WTC11 (cell line): ENCODE results near the gene SNRNP35. TPM values are rescaled to one million over a fixed set of nuclear protein-coding genes. Genes with fewer than 3 reads are reported as not detected.
"Not testable (repeated sequence)": the region's sequence is repeated elsewhere in the genome, so short reads cannot be mapped to it uniquely, and the experiment has no call there.

ENCODE experiments used
- ATAC-seq: fragments of 200-7000 bp; cut with Tn5 transposase; 2 replicates; pipeline ENCODE4 v1.10.0; 2021; ENCODE audit warnings: mild to moderate bottlenecking, moderate library complexity
- CTCF ChIA-PET: fragments of 300-600 bp; sonication (Branson Sonifier 250); formaldehyde crosslinking; loops from one replicate; lab custom pipeline; 2021; ENCODE audit warnings: antibody characterized with exemption; lab: Charles Lee
- POLR2A ChIA-PET: fragments of 350-600 bp; sonication (Branson Sonifier 250); formaldehyde crosslinking; loops from one replicate; lab custom pipeline; 2021; ENCODE audit warnings: antibody characterized with exemption; lab: Charles Lee
- DNase-seq: peaks from one replicate; pipeline ENCODE4 v3.0.0; 2021; ENCODE audit warnings: low spot score
- H3K27ac Mint-ChIP-seq: 2 replicates; pipeline ENCODE4 v1.8.0; 2021; ENCODE audit warnings: mixed read lengths
- H3K27me3 Mint-ChIP-seq: 2 replicates; pipeline ENCODE4 v1.8.0; 2021; ENCODE audit warnings: low read depth, mild to moderate bottlenecking, moderate library complexity, mixed read lengths
- H3K36me3 Mint-ChIP-seq: 2 replicates; pipeline ENCODE4 v1.8.0; 2021; ENCODE audit warnings: mixed read lengths
- H3K4me1 Mint-ChIP-seq: 2 replicates; pipeline ENCODE4 v1.8.0; 2022; ENCODE audit warnings: mixed read lengths
- H3K4me3 Mint-ChIP-seq: 2 replicates; pipeline ENCODE4 v1.8.0; 2021; ENCODE audit warnings: mild to moderate bottlenecking, moderate library complexity, mixed read lengths
- H3K9me3 Mint-ChIP-seq: 2 replicates; pipeline ENCODE4 v1.8.0; 2021; ENCODE audit warnings: mixed read lengths
- ETV6 ChIP-seq: sonication (generic); formaldehyde crosslinking; IDR thresholded peaks from 2 replicates; pipeline ENCODE4 v1.8.1; 2022; ENCODE audit warnings: mild to moderate bottlenecking, missing genetic modification reagents
- IRF2 ChIP-seq: sonication (generic); formaldehyde crosslinking; IDR thresholded peaks from 2 replicates; pipeline ENCODE4 v1.8.0; 2022; ENCODE audit warnings: low read depth, missing genetic modification reagents, borderline replicate concordance
- OVOL2 ChIP-seq: fragments of 250-450 bp; sonication (Bioruptor Pico); IDR thresholded peaks from 2 replicates; pipeline ENCODE4 v1.9.0; 2021; ENCODE audit warnings: mild to moderate bottlenecking, borderline replicate concordance
- SP1 ChIP-seq: sonication (generic); formaldehyde crosslinking; conservative IDR thresholded peaks from 2 replicates; pipeline ENCODE4 v1.8.1; 2022; ENCODE audit warnings: missing genetic modification reagents
- ZNF219 ChIP-seq: sonication (generic); formaldehyde crosslinking; IDR thresholded peaks from 2 replicates; pipeline ENCODE4 v1.8.0; 2023; ENCODE audit warnings: missing genetic modification reagents, mild to moderate bottlenecking, borderline replicate concordance
- ZNF232 ChIP-seq: sonication (generic); formaldehyde crosslinking; IDR thresholded peaks from 2 replicates; pipeline ENCODE4 v1.8.0; 2022; ENCODE audit warnings: mild to moderate bottlenecking, missing genetic modification reagents
- total RNA-seq: library from RNA; stranded (reverse); gene quantifications from 3 replicates; pipeline ENCODE4 v1.2.3, GENCODE V29; 2021
- TF ChIP-seq, protein P1 (sequence below): sonication (generic); formaldehyde crosslinking; IDR thresholded peaks from 2 replicates; pipeline ENCODE4 v1.8.1; 2023; ENCODE audit warnings: mild to moderate bottlenecking, missing genetic modification reagents
- TF ChIP-seq, protein P2 (sequence below): sonication (generic); formaldehyde crosslinking; IDR thresholded peaks from 2 replicates; pipeline ENCODE4 v1.8.1; 2022; ENCODE audit warnings: low read depth, mild to moderate bottlenecking, moderate library complexity, missing genetic modification reagents, borderline replicate concordance
- TF ChIP-seq, protein P3 (sequence below): sonication (generic); formaldehyde crosslinking; IDR thresholded peaks from 2 replicates; pipeline ENCODE4 v1.8.0; 2023; ENCODE audit warnings: missing genetic modification reagents, mild to moderate bottlenecking, borderline replicate concordance
- TF ChIP-seq, protein P4 (sequence below): fragments of 200-600 bp; IDR thresholded peaks from 2 replicates; pipeline ENCODE4 v1.8.0; 2022; ENCODE audit warnings: antibody characterized with exemption
- TF ChIP-seq, protein P5 (sequence below): sonication (generic); formaldehyde crosslinking; IDR thresholded peaks from 2 replicates; pipeline ENCODE4 v1.8.1; 2023; ENCODE audit warnings: mild to moderate bottlenecking, moderate library complexity, missing genetic modification reagents

Gene SNRNP35
- total RNA-seq, 1 experiment from 2014 or later: 20.0 TPM

DNA sequence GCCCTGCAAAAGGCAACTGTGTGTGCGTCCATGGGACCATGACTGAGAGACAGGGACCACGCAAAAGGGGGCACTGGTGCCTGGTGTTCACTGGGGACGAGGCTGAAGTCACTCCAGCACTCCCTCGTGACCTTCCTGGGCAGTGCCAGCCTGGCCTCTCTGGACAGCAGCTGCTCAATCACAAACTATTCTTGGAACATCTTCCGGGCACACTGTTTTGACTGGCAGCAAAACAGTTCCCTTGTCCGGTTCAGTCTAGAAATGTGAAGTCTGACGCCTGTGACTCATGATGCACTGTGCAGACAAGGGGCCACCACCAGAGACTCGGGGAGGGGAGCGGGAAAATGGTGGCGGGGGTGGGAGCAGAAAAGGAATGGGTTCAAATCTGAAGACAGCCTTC is 20.8 kb downstream of the SNRNP35 start (continued):
- TF ChIP-seq ZNF232 (CRISPR knock-in tag): no peak
- TF ChIP-seq ZNF219 (CRISPR knock-in tag): no peak
- no peak for TF ChIP-seq IRF2
- TF ChIP-seq, protein P1, sequence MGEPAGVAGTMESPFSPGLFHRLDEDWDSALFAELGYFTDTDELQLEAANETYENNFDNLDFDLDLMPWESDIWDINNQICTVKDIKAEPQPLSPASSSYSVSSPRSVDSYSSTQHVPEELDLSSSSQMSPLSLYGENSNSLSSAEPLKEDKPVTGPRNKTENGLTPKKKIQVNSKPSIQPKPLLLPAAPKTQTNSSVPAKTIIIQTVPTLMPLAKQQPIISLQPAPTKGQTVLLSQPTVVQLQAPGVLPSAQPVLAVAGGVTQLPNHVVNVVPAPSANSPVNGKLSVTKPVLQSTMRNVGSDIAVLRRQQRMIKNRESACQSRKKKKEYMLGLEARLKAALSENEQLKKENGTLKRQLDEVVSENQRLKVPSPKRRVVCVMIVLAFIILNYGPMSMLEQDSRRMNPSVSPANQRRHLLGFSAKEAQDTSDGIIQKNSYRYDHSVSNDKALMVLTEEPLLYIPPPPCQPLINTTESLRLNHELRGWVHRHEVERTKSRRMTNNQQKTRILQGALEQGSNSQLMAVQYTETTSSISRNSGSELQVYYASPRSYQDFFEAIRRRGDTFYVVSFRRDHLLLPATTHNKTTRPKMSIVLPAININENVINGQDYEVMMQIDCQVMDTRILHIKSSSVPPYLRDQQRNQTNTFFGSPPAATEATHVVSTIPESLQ (CRISPR knock-in tag): no peak

DNA sequence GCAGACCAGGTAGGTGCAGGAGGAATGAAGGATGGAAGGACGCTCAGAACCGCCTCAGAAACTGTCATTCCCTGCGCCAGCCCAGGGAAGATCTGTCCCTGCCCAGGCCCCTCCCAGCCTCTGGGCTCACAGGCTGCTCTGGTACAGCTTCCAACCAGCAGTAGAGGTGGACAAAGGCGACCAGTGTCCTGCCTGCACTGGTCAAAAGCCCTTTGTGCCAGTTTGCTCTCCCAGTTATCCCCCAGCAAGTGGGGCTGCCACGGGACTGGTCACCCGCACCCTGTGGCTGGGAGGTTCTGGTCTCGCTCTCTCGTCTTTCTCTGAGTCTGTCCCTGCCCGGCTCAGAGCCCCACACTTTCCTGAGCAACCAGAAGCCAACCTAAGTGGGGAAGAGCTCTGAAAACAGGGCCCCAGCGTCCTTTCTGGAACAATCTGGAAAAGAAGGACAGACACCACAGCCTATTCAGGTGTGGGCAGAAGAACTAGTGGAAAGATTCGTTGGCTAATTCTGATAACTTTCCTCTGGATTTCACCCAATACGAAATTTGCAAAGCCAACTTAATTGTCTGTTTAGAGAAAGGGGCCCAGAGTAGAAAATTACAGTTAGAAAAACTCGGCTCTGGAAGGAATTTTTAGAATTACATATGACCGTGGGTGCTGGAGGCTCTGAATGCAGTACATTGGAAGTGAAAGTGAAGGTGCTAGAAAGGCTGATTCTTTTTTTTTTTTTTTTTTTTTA is 21.7 kb downstream of the SNRNP35 start:
- ATAC-seq: no peak
- H3K27me3 Mint-ChIP-seq: no peaks in the 10 kb centered on the region; the same call in 1 of the 2 replicates
- H3K36me3 Mint-ChIP-seq: no peaks in the 10 kb centered on the region
- TF ChIP-seq, protein P2, sequence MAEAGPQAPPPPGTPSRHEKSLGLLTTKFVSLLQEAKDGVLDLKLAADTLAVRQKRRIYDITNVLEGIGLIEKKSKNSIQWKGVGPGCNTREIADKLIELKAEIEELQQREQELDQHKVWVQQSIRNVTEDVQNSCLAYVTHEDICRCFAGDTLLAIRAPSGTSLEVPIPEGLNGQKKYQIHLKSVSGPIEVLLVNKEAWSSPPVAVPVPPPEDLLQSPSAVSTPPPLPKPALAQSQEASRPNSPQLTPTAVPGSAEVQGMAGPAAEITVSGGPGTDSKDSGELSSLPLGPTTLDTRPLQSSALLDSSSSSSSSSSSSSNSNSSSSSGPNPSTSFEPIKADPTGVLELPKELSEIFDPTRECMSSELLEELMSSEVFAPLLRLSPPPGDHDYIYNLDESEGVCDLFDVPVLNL (CRISPR knock-in tag): no peak
- TF ChIP-seq, protein P3, sequence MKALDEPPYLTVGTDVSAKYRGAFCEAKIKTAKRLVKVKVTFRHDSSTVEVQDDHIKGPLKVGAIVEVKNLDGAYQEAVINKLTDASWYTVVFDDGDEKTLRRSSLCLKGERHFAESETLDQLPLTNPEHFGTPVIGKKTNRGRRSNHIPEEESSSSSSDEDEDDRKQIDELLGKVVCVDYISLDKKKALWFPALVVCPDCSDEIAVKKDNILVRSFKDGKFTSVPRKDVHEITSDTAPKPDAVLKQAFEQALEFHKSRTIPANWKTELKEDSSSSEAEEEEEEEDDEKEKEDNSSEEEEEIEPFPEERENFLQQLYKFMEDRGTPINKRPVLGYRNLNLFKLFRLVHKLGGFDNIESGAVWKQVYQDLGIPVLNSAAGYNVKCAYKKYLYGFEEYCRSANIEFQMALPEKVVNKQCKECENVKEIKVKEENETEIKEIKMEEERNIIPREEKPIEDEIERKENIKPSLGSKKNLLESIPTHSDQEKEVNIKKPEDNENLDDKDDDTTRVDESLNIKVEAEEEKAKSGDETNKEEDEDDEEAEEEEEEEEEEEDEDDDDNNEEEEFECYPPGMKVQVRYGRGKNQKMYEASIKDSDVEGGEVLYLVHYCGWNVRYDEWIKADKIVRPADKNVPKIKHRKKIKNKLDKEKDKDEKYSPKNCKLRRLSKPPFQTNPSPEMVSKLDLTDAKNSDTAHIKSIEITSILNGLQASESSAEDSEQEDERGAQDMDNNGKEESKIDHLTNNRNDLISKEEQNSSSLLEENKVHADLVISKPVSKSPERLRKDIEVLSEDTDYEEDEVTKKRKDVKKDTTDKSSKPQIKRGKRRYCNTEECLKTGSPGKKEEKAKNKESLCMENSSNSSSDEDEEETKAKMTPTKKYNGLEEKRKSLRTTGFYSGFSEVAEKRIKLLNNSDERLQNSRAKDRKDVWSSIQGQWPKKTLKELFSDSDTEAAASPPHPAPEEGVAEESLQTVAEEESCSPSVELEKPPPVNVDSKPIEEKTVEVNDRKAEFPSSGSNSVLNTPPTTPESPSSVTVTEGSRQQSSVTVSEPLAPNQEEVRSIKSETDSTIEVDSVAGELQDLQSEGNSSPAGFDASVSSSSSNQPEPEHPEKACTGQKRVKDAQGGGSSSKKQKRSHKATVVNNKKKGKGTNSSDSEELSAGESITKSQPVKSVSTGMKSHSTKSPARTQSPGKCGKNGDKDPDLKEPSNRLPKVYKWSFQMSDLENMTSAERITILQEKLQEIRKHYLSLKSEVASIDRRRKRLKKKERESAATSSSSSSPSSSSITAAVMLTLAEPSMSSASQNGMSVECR: no peak
- TF ChIP-seq OVOL2 (CRISPR knock-in tag) (no peak), SP1 (CRISPR knock-in tag) (no peak), ETV6 (CRISPR knock-in tag) (no peak)
- TF ChIP-seq, protein P4, sequence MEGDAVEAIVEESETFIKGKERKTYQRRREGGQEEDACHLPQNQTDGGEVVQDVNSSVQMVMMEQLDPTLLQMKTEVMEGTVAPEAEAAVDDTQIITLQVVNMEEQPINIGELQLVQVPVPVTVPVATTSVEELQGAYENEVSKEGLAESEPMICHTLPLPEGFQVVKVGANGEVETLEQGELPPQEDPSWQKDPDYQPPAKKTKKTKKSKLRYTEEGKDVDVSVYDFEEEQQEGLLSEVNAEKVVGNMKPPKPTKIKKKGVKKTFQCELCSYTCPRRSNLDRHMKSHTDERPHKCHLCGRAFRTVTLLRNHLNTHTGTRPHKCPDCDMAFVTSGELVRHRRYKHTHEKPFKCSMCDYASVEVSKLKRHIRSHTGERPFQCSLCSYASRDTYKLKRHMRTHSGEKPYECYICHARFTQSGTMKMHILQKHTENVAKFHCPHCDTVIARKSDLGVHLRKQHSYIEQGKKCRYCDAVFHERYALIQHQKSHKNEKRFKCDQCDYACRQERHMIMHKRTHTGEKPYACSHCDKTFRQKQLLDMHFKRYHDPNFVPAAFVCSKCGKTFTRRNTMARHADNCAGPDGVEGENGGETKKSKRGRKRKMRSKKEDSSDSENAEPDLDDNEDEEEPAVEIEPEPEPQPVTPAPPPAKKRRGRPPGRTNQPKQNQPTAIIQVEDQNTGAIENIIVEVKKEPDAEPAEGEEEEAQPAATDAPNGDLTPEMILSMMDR: no peak
- TF ChIP-seq, protein P5, sequence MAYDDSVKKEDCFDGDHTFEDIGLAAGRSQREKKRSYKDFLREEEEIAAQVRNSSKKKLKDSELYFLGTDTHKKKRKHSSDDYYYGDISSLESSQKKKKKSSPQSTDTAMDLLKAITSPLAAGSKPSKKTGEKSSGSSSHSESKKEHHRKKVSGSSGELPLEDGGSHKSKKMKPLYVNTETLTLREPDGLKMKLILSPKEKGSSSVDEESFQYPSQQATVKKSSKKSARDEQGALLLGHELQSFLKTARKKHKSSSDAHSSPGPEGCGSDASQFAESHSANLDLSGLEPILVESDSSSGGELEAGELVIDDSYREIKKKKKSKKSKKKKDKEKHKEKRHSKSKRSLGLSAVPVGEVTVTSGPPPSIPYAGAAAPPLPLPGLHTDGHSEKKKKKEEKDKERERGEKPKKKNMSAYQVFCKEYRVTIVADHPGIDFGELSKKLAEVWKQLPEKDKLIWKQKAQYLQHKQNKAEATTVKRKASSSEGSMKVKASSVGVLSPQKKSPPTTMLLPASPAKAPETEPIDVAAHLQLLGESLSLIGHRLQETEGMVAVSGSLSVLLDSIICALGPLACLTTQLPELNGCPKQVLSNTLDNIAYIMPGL (CRISPR knock-in tag): no peak
- H3K9me3 Mint-ChIP-seq: no peaks in the 10 kb centered on the region
- ChIA-PET POLR2A (no interaction called here), CTCF (interaction anchor here (0.6 kb wide), 1 partner anchor 624 kb away, joined by 3 read pairs; no protein-coding TSS in a partner anchor)
- H3K4me3 Mint-ChIP-seq: no peak overlapping the region
- DNase-seq: no peak
- H3K4me1 Mint-ChIP-seq: no peaks in the 10 kb centered on the region
- no peak overlapping the region for H3K27ac Mint-ChIP-seq

DNA sequence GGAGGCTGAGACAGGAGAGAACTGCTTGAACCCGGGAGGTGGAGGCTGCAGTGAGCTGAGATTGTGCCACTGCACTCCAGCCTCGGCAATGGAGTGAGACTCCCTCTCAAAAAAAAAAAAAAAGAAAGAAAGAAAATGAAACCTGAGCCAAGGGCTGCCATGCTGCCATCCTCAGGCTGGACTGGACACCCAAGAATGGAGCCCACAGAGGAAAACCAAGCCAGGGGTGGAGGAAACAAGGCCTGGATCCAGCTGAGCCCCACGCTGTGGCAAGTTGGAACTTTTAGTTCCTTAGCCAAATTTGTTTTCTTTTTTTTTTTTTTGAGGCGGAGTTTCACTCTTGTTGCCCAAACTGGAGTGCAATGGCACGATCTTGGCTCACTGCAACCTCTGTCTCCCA is 23.3 kb downstream of the SNRNP35 start:
- H3K4me1 Mint-ChIP-seq, POLR2A ChIA-PET, H3K4me3 Mint-ChIP-seq, H3K27me3 Mint-ChIP-seq, DNase-seq, ATAC-seq, H3K27ac Mint-ChIP-seq, H3K9me3 Mint-ChIP-seq, H3K36me3 Mint-ChIP-seq: not testable (repeated sequence)
- CTCF ChIA-PET: interaction anchor here (0.6 to 0.7 kb wide), 3 partner anchors 22 to 358 kb away, joined by 3 read pairs; no protein-coding TSS in a partner anchor
